WTC11 (cell line): ENCODE measurements around the gene ZNF324. TPM values are rescaled to one million over a fixed set of nuclear protein-coding genes. Genes with fewer than 3 reads are reported as not detected.

Experiments
- ATAC-seq: fragments of 200-7000 bp; cut with Tn5 transposase; 2 replicates; pipeline ENCODE4 v1.10.0; 2021; ENCODE audit warnings: mild to moderate bottlenecking, moderate library complexity
- CTCF ChIA-PET: fragments of 300-600 bp; sonication (Branson Sonifier 250); formaldehyde crosslinking; loops from one replicate; lab custom pipeline; 2021; ENCODE audit warnings: antibody characterized with exemption; lab: Charles Lee
- POLR2A ChIA-PET: fragments of 350-600 bp; sonication (Branson Sonifier 250); formaldehyde crosslinking; loops from one replicate; lab custom pipeline; 2021; ENCODE audit warnings: antibody characterized with exemption; lab: Charles Lee
- DNase-seq: peaks from one replicate; pipeline ENCODE4 v3.0.0; 2021; ENCODE audit warnings: low spot score
- H3K27ac Mint-ChIP-seq: 2 replicates; pipeline ENCODE4 v1.8.0; 2021; ENCODE audit warnings: mixed read lengths
- H3K27me3 Mint-ChIP-seq: 2 replicates; pipeline ENCODE4 v1.8.0; 2021; ENCODE audit warnings: low read depth, mild to moderate bottlenecking, moderate library complexity, mixed read lengths
- H3K36me3 Mint-ChIP-seq: 2 replicates; pipeline ENCODE4 v1.8.0; 2021; ENCODE audit warnings: mixed read lengths
- H3K4me1 Mint-ChIP-seq: 2 replicates; pipeline ENCODE4 v1.8.0; 2022; ENCODE audit warnings: mixed read lengths
- H3K4me3 Mint-ChIP-seq: 2 replicates; pipeline ENCODE4 v1.8.0; 2021; ENCODE audit warnings: mild to moderate bottlenecking, moderate library complexity, mixed read lengths
- H3K9me3 Mint-ChIP-seq: 2 replicates; pipeline ENCODE4 v1.8.0; 2021; ENCODE audit warnings: mixed read lengths
- ATF1 ChIP-seq: sonication (generic); formaldehyde crosslinking; IDR thresholded peaks from 2 replicates; pipeline ENCODE4 v1.8.1; 2023; ENCODE audit warnings: mild to moderate bottlenecking, moderate library complexity, missing genetic modification reagents
- ATF3 ChIP-seq: sonication (generic); formaldehyde crosslinking; conservative IDR thresholded peaks from 2 replicates; pipeline ENCODE4 v1.8.1; 2022; ENCODE audit warnings: mild to moderate bottlenecking, missing genetic modification reagents
- CDX4 ChIP-seq: fragments of 250-450 bp; sonication (Bioruptor Pico); IDR thresholded peaks from 2 replicates; pipeline ENCODE4 v1.9.0; 2021; ENCODE audit warnings: moderate library complexity, mild to moderate bottlenecking, inconsistent platforms, borderline replicate concordance
- CREM ChIP-seq: sonication (generic); formaldehyde crosslinking; IDR thresholded peaks from 2 replicates; pipeline ENCODE4 v1.8.1; 2022; ENCODE audit warnings: mild to moderate bottlenecking, missing genetic modification reagents, moderate library complexity
- E2F4 ChIP-seq: sonication (generic); formaldehyde crosslinking; IDR thresholded peaks from 2 replicates; pipeline ENCODE4 v1.8.1; 2022; ENCODE audit warnings: low read depth, mild to moderate bottlenecking, moderate library complexity, missing genetic modification reagents, borderline replicate concordance
- EMX1 ChIP-seq: fragments of 250-450 bp; sonication (Bioruptor Pico); IDR thresholded peaks from 2 replicates; pipeline ENCODE4 v1.8.0; 2021; ENCODE audit warnings: mild to moderate bottlenecking
- GABPB1 ChIP-seq: sonication (generic); formaldehyde crosslinking; IDR thresholded peaks from 2 replicates; pipeline ENCODE4 v1.8.1; 2023; ENCODE audit warnings: mild to moderate bottlenecking, missing genetic modification reagents
- HMGA2 ChIP-seq: fragments of 250-450 bp; sonication (Bioruptor Pico); IDR thresholded peaks from 2 replicates; pipeline ENCODE4 v1.4.0; 2021; ENCODE audit warnings: mild to moderate bottlenecking, moderate library complexity
- KAT7 ChIP-seq: sonication (generic); formaldehyde crosslinking; IDR thresholded peaks from 2 replicates; pipeline ENCODE4 v1.8.1; 2023; ENCODE audit warnings: missing genetic modification reagents, mild to moderate bottlenecking, borderline replicate concordance
- MXD4 ChIP-seq: fragments of 250-450 bp; sonication (Bioruptor Pico); IDR thresholded peaks from 2 replicates; pipeline ENCODE4 v1.8.0; 2021; ENCODE audit warnings: mild to moderate bottlenecking, moderate library complexity, borderline replicate concordance
- PRDM15 ChIP-seq: sonication (generic); formaldehyde crosslinking; IDR thresholded peaks from 2 replicates; pipeline ENCODE4 v1.8.0; 2022; ENCODE audit warnings: missing genetic modification reagents
- PRRX2 ChIP-seq: fragments of 250-450 bp; sonication (Bioruptor Pico); IDR thresholded peaks from 2 replicates; pipeline ENCODE4 v1.8.0; 2021; ENCODE audit warnings: mild to moderate bottlenecking
- RELA ChIP-seq: sonication (generic); formaldehyde crosslinking; IDR thresholded peaks from 2 replicates; pipeline ENCODE4 v1.8.1; 2022; ENCODE audit warnings: missing genetic modification reagents, mild to moderate bottlenecking, borderline replicate concordance
- SMAD4 ChIP-seq: sonication (generic); formaldehyde crosslinking; IDR thresholded peaks from 2 replicates; pipeline ENCODE4 v1.8.0; 2022; ENCODE audit warnings: mild to moderate bottlenecking, missing genetic modification reagents
- TCF7 ChIP-seq: sonication (generic); formaldehyde crosslinking; IDR thresholded peaks from 2 replicates; pipeline ENCODE4 v1.8.0; 2022; ENCODE audit warnings: mild to moderate bottlenecking, low read depth, missing genetic modification reagents, moderate library complexity
- TP53 ChIP-seq: sonication (generic); formaldehyde crosslinking; IDR thresholded peaks from 2 replicates; pipeline ENCODE4 v1.8.1; 2023; ENCODE audit warnings: mild to moderate bottlenecking, missing genetic modification reagents
- ZBTB43 ChIP-seq: sonication (generic); formaldehyde crosslinking; IDR thresholded peaks from 2 replicates; pipeline ENCODE4 v1.8.1; 2023; ENCODE audit warnings: mild to moderate bottlenecking, missing genetic modification reagents
- ZNF219 ChIP-seq: sonication (generic); formaldehyde crosslinking; IDR thresholded peaks from 2 replicates; pipeline ENCODE4 v1.8.0; 2023; ENCODE audit warnings: missing genetic modification reagents, mild to moderate bottlenecking, borderline replicate concordance
- ZNF232 ChIP-seq: sonication (generic); formaldehyde crosslinking; IDR thresholded peaks from 2 replicates; pipeline ENCODE4 v1.8.0; 2022; ENCODE audit warnings: mild to moderate bottlenecking, missing genetic modification reagents
- ZNF263 ChIP-seq: sonication (generic); formaldehyde crosslinking; IDR thresholded peaks from 2 replicates; pipeline ENCODE4 v1.8.1; 2022; ENCODE audit warnings: low read depth, mild to moderate bottlenecking, moderate library complexity, missing genetic modification reagents
- ZNF425 ChIP-seq: fragments of 250-450 bp; sonication (Bioruptor Pico); conservative IDR thresholded peaks from 2 replicates; pipeline ENCODE4 v1.9.0; 2021; ENCODE audit warnings: mild to moderate bottlenecking
- ZNF532 ChIP-seq: fragments of 250-450 bp; sonication (Bioruptor Pico); IDR thresholded peaks from 2 replicates; pipeline ENCODE4 v1.9.0; 2021; ENCODE audit warnings: mild to moderate bottlenecking, borderline replicate concordance
- total RNA-seq: library from RNA; stranded (reverse); gene quantifications from 3 replicates; pipeline ENCODE4 v1.2.3, GENCODE V29; 2021

Gene ZNF324
- total RNA-seq, 1 experiment from 2014 or later: 5.9 TPM

GRCh38 chr19:58513694-58514563, 47.0 kb downstream of the ZNF324 start (continued):
- no peak for TF ChIP-seq E2F4 (CRISPR knock-in tag)
- peak; percentile 52 for TF ChIP-seq RELA (CRISPR knock-in tag)
- 0 out of 2 replicates have a peak, but pooled peaks have one; percentile 53 for TF ChIP-seq KAT7 (CRISPR knock-in tag)
- no peak for TF ChIP-seq CDX4
- 0 out of 2 replicates have a peak, but pooled peaks have one; percentile 38 for TF ChIP-seq ZBTB43
- TF ChIP-seq ATF3 (CRISPR knock-in tag): no peak
- TF ChIP-seq CREM: 0 out of 2 replicates have a peak, but pooled peaks have one; percentile 54
- TF ChIP-seq ZNF263 (CRISPR knock-in tag): no peak
- no peak for TF ChIP-seq HMGA2 (CRISPR knock-in tag)
- TF ChIP-seq ATF1 (CRISPR knock-in tag): no peak
- TF ChIP-seq PRRX2 (CRISPR knock-in tag): no peak
- TF ChIP-seq TCF7: no peak
- TF ChIP-seq MXD4 (CRISPR knock-in tag): no peak
- no peak for TF ChIP-seq ZNF425
- TF ChIP-seq GABPB1 (CRISPR knock-in tag): peak; percentile 17; the same call in 1 of the 2 replicates
- no peak for TF ChIP-seq ZNF219 (CRISPR knock-in tag)
- no peak for TF ChIP-seq ZNF232

GRCh38 chr19:58514564-58515022, 47.7 kb downstream of the ZNF324 start:
- Mint-ChIP-seq H3K27me3 (peaks cover 12% of the 10 kb centered on the region), H3K4me1 (peaks cover 29% of the 10 kb centered on the region), H3K36me3 (peaks cover 5% of the 10 kb centered on the region), H3K4me3 (peak overlapping the region; percentile 75), H3K9me3 (no peaks in the 10 kb centered on the region), H3K27ac (peak overlapping the region; percentile 57; the same call in 1 of the 2 replicates)
- ChIA-PET POLR2A (interaction anchor here (1.7 kb wide), 1 partner anchor 29 kb away, joined by 8 read pairs; the partner anchor contains the start of gene TRIM28), CTCF (interaction anchor here (0.6 to 2.7 kb wide), 31 partner anchors 8 to 286 kb away, joined by 3 to 33 read pairs (median 6); partner anchors contain the start of genes CHMP2A, TRIM28, UBE2M and ZNF324B)
- DNase-seq: no peak
- no peak for ATAC-seq
- TF ChIP-seq PRDM15 (CRISPR knock-in tag): no peak
- no peak for TF ChIP-seq EMX1 (CRISPR knock-in tag)
- no peak for TF ChIP-seq ZNF532 (CRISPR knock-in tag)
- TF ChIP-seq SMAD4 (CRISPR knock-in tag): no peak
- no peak for TF ChIP-seq TP53 (CRISPR knock-in tag)
- no peak for TF ChIP-seq ZNF263 (CRISPR knock-in tag)
